NCI-H2081 (cell line): ENCODE data around the gene KHDC1.
"Not testable (repeated sequence)": the region's sequence is repeated elsewhere in the genome, so short reads cannot be mapped to it uniquely, and the experiment has no call there.

Experiments used
- DNase-seq, 2 experiments: peaks; one replicate each; lab custom pipeline; 2025; lab: John Stamatoyannopoulos, UW

KHDC1 gene

GRCh38 chr6:73250016-73250415 lies 13.0 kb downstream of the KHDC1 start:
- DNase-seq: no peak

- no peak for DNase-seq
These were observed 14.6 kb downstream of the KHDC1 start for GRCh38 chr6:73248192-73248903.

GRCh38 chr6:73242001-73242400 lies 21.0 kb downstream of the KHDC1 start:
- no peak for DNase-seq

DNA sequence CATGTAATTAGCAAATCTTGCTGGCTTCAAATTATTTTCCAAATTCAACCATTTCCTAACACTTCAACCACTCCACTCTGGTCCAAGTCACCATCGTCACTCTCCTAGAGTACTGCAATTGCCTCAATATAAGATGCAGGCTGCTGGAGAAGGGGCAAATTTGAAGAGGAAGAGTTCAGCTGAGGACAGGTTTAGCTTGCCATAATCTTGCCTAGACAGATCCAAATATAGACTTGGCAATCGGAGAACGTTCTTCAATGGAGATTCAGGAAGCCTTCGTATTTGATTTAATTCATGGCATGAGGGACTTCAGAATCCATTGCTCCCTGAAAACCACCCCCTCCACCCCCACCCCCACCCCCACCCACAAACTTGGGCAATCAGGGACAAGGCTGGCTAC lies 22.3 kb downstream of the KHDC1 start:
- DNase-seq: no peak

DNA sequence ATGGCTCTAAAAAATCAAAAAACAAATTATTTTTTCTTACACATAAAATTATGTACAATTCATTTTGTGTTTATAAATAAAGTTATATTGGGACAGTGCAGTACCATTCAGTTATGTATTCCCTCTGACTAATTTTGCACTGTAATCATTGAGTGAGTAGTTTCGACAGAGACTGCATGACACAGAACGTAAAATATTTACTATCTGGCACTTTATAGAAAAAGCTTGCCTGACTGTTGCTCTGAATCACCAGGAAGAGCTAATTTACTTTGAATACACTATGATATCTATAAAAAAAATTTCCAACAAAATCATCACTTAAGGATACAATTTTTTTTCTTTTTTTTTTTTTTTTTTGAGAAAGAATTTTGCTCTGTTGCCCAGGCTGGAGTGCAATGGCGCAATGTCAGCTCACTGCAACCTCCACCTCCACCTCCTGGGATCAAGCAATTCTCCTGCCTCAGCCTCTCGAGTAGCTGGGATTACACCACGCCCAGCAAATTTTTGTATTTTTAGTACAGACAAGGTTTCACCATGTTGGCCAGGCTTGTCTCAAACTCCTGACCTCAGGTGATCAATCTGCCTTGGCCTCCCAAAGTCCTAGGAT lies 26.7 kb downstream of the KHDC1 start:
- no peak for DNase-seq

GRCh38 chr6:73234733-73235132 lies 28.3 kb downstream of the KHDC1 start:
- DNase-seq: no peak

- DNase-seq: not testable (repeated sequence)
These were observed 29.0 kb downstream of the KHDC1 start for GRCh38 chr6:73233971-73234370.

GRCh38 chr6:73233048-73233447 lies 29.9 kb downstream of the KHDC1 start:
- no peak for DNase-seq

DNA sequence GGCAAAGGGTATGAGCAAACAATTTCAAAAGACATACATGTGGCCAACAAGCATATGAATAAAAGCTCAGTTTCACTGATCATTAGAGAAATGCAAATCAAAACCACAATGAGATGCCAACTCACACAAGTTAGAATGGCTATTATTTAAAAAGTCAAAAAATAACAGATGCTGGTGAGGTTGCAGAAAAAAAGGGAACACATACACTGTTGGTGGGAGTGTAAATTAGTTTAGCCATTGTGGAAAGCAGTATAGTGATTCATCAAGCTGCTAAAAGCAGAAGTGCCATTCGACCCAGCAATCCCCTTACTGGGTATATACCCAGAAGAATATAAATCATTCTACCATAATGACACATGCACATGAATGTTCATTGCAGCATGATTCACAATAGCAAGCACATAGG lies 31.0 kb downstream of the KHDC1 start:
- no peak for DNase-seq

DNA sequence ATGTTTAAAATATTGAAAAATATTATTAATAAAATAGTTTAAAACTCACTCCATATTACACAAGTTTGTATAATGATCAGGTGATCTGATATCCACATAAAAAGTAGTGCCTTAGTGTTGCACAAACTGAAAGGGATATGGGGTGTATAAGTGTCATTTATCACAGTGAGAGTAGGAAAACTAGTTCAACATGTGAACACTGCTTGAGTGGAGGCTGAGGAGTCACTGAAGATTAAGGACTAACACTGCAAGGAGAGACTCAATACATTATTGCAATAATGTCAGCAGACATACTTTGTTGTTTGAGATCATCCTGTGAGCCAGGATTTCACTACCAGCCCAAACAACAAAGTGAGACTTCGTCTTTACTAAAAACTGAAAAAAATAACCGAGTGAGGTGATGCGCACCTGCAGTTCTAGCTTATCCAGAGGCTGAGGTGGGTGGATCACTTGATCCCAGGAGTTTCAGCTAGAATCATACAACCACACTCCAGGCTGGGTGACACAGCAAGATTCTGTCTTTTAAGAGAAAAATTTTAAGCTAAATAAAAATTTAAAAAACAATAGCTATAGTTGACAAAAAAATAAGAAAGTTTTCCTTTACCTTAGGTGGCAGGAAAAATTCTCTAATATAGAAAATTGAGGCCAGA lies 35.3 kb downstream of the KHDC1 start:
- DNase-seq: no peak

DNA sequence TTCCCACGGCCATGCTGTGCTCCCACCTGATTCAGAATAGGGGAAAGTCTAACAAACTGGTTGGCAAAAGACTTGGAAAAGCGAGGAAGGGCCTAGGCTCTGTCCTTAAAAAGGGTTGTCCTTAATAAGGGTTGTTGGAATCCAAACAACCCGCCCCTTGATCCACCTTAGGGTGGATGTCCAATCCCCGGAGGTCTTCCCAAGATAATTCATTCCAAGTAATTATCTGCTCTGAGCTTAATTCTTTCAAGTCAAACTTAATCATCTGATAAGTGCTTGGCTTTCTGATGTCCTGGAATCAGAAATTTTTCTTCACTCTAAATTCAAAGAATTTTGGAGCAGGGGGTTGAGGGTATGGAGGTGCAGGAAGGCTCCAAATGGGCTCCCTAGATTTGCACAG lies 37.6 kb downstream of the KHDC1 start, which contains the start of gene KHDC1L:
TSS of gene KHDC1L (minus strand) at position 101 of the 400 bp plus-strand sequence. CDS start at position 13, 88 bp downstream.
- DNase-seq: no peak

GRCh38 chr6:73216859-73217258 lies 46.1 kb downstream of the KHDC1 start:
- no peak for DNase-seq

GRCh38 chr6:73209117-73209516 lies 53.9 kb downstream of the KHDC1 start:
- no peak for DNase-seq

DNA sequence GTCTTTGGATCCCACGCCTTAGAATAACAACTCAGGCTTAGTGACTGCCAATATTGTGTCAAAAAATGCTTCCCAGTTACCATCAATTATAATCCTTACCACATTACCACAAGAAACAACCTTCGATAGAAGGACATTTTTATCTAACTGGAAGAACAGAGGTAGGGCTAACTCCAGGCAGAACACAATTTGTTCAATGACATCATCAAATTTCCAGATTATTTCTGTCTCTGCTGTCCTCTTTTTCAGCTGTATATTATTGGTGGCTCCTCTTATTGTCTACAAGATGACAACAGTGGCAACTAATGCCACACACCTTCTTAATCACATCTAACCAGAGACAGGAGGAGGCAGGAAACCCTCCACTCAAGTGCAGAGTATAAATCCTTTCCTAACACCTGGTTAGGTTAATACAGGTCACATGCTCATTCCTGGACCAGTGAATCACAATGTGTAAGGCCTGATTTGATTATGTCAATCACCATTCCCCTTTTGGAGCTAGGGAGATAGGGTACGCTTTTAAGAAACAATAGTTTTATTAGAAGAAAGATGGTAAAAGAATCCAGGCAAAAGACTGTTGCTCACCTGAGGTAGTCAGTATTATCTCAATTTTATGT lies 55.7 kb downstream of the KHDC1 start:
- no peak for DNase-seq

DNA sequence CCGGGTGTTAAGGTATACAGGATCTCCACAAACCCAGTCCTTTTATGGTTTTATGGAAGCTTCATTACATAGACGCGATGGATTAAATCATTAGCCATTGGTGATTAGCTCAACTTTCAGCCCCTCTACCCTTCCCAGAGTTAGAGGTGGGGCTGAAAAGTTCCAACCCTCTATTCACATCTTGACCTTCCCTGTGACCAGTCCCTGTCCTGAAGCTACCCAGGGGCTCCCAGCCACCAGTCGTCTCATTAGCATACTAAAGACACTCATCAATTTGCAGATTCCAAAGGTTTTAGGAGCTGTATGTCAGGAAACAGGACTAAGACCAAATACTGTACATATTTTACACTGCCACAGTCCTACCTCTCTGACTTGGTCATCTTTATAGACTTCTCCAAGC lies 58.7 kb downstream of the KHDC1 start:
- no peak for DNase-seq

DNA sequence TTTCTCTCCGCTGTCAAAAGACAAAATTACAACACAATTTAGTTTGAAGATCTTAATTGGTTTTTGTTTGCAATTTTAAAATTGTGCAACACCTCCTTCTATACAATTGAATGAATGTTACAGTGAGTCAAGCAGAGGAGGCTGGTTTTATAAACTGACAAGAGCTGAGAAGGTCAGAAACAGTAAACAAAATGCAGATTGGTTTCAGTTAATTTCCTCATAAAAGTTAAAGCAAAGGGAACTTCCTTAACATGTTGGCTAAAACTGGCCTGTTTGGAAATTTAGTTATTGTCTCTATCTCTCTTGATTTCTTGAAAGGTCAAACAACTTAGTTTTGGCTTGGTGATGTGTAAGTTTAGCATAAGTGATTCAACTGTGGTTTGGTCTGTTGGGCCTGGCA lies 59.9 kb downstream of the KHDC1 start:
- no peak for DNase-seq

DNA sequence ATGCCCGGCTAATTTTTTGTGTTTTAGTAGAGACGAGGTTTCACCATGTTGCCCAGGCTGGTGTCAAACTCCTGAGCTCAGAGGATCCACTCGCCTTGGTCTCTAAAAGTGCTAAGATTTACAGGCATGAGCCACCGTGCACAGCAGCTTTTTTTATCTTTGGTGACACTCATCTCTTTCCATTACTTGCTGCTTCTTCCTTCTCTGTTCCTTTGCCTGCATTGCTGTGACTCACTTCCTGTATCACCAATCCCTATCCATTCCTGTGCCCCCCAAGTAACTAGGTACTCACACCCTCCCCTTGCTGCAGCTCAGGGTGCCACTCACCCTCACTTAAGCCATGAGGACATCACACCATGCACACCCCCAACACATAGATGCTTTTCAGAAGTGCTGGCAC lies 62.3 kb downstream of the KHDC1 start:
- no peak for DNase-seq

- no peak for DNase-seq
These were observed 62.7 kb downstream of the KHDC1 start for GRCh38 chr6:73200247-73200646.

DNA sequence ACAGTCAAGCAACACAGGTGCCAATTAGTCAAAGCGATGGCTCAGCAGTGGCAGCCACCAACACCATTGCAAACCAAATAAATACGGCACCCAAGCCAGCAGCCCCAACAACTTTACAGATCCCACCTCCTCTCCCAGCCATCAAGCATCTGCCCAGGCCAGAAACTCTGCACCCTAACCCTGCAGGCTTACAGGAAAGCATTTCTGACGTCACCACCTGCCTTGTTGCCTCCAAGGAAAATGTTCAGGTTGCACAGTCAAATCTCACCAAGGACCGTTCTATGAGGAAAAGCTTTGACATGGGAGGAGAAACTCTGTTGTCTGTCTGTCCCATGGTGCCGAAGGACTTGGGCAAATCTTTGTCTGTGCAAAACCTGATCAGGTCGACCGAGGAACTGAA lies 68.3 kb downstream of the KHDC1 start:
- no peak for DNase-seq

DNA sequence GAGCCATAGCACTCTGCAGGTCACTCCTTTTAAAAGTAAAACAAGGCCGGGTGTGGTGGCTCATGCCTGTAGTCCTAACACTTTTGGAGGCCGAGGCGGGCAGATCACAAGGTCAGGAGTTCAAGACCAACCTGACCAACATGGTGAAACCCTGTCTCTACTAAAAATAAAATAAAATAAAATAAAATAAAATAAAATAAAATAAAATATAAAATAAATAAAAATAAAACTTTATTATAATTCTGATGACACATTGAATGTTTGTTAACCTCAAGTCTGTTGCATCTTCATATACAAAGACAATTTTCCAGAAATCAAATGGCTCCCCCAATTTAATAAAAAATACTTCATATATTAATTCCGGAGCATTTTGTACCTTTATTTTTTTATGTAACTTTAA lies 69.7 kb downstream of the KHDC1 start:
- not testable (repeated sequence) for DNase-seq
